HepG2 (cell line): ENCODE data around the gene ACYP2. TPM values are rescaled to one million over a fixed set of nuclear protein-coding genes. Genes with fewer than 3 reads are reported as not detected.

Source experiments
- ATAC-seq: fragments of 200-7000 bp; cut with Tn5 transposase; 3 replicates; pipeline ENCODE4 v1.9.1; 2020; ENCODE audit warnings: mild to moderate bottlenecking, moderate library complexity
- BruUV-seq: library from RNA; stranded (reverse); fragments of 400-500 nt; replicated peaks from 2 replicates; lab custom pipeline; 2021; lab: Mats Ljungman, UMichigan
- CTCF ChIA-PET: fragments of 300-600 bp; formaldehyde crosslinking; extraction: SDS; loops from one replicate; lab custom pipeline; 2021; ENCODE audit warnings: low total read pairs, inconsistent platforms, low intra/inter-chr PET ratio; lab: Yijun Ruan, JAX
- POLR2A ChIA-PET: fragments of 350-600 bp; sonication (Branson Sonifier 250); formaldehyde crosslinking; loops from one replicate; lab custom pipeline; 2020; ENCODE audit warnings: antibody characterized with exemption, inconsistent platforms; lab: Yijun Ruan, JAX
- DNase-seq: peaks from one replicate; pipeline ENCODE4 v3.0.0-alpha.2; 2015; ENCODE audit warnings: low spot score
- FAIRE-seq: peaks from 3 replicates; lab custom pipeline; 2011; peaks lifted over from hg19 to GRCh38; lab: Jason Lieb, UNC
- H2AFZ ChIP-seq: one replicate; pipeline ENCODE4 v1.6.1; 2011; ENCODE audit warnings: low read length, inconsistent platforms
- H3K27ac ChIP-seq: fragments of 300-600 bp; 3 replicates; pipeline ENCODE4 v1.8.0; 2011; ENCODE audit warnings: mixed run types, mild to moderate bottlenecking, mixed read lengths, low read length, inconsistent platforms; ENCODE audit not compliant: insufficient read depth; ENCODE audit errors: extremely low read length
- H3K27me3 ChIP-seq, 2 experiments: fragments of 200-600 bp in 1 of 2; 2 replicates in 1 of 2; 3 replicates in 1 of 2; pipeline versions ENCODE4 v1.6.0 to v1.8.0; 2011; ENCODE audit warnings: low read length in 2 of 2, mild to moderate bottlenecking in 2 of 2, moderate library complexity in 2 of 2, inconsistent platforms in 1 of 2; ENCODE audit not compliant: insufficient read depth in 2 of 2, control insufficient read depth in 1 of 2
- H3K36me3 ChIP-seq, 2 experiments: fragments of 200-600 bp in 1 of 2; replicated peaks in 1 of 2; 2 replicates in 1 of 2; 3 replicates in 1 of 2; pipeline versions ENCODE4 v1.5.1 to v1.8.0; 2011; ENCODE audit warnings: low read length in 2 of 2, inconsistent platforms in 1 of 2; ENCODE audit not compliant: insufficient read depth in 2 of 2, control insufficient read depth in 1 of 2
- H3K4me1 ChIP-seq: 2 replicates; pipeline ENCODE4 v1.5.1; 2012; ENCODE audit warnings: low read length, inconsistent platforms; ENCODE audit not compliant: insufficient read depth
- H3K4me2 ChIP-seq: 2 replicates; pipeline ENCODE4 v1.6.0; 2011; ENCODE audit warnings: low read depth, low read length, inconsistent platforms
- H3K4me3 ChIP-seq, 3 experiments: fragments of 200-600 bp in 1 of 3; sonication (generic), shearing (Covaris generic) in 1 of 3; replicated peaks in 1 of 3; 2 replicates each; pipeline ENCODE4 v1.5.1; 2011 to 2016; ENCODE audit warnings: low read length in 3 of 3, inconsistent platforms in 2 of 3, low read depth in 2 of 3, mild to moderate bottlenecking in 2 of 3, control low read depth in 1 of 3, mixed read lengths in 1 of 3; ENCODE audit not compliant: insufficient read depth in 1 of 3
- H3K79me2 ChIP-seq: one replicate; pipeline ENCODE4 v1.6.1; 2011; ENCODE audit warnings: low read length, inconsistent platforms; ENCODE audit not compliant: insufficient read depth
- H3K9ac ChIP-seq: 2 replicates; pipeline ENCODE4 v1.6.0; 2011; ENCODE audit warnings: mild to moderate bottlenecking, low read depth, low read length, inconsistent platforms; ENCODE audit not compliant: insufficient read depth
- H3K9me3 ChIP-seq: 2 replicates; pipeline ENCODE4 v1.5.1; 2012; ENCODE audit warnings: mild to moderate bottlenecking, low read length
- H4K20me1 ChIP-seq: 2 replicates; pipeline ENCODE4 v1.6.0; 2011; ENCODE audit warnings: inconsistent platforms, mild to moderate bottlenecking, low read length, moderate library complexity; ENCODE audit not compliant: insufficient read depth
- DNMT3B ChIP-seq: conservative IDR thresholded peaks from 2 replicates; pipeline ENCODE4 v1.6.1; 2016; ENCODE audit warnings: missing biosample characterization, control low read depth
- GFI1 ChIP-seq: sonication (generic); formaldehyde crosslinking; IDR thresholded peaks from 2 replicates; pipeline ENCODE4 v1.5.0; 2020; ENCODE audit warnings: missing genetic modification reagents, mild to moderate bottlenecking, borderline replicate concordance
- MATR3 ChIP-seq: sonication (generic); formaldehyde crosslinking; IDR thresholded peaks from 2 replicates; pipeline ENCODE4 v1.4.0; 2020; ENCODE audit warnings: missing genetic modification reagents
- MED8 ChIP-seq: sonication (generic); formaldehyde crosslinking; IDR thresholded peaks from 2 replicates; pipeline ENCODE4 v1.8.1; 2023; ENCODE audit warnings: mild to moderate bottlenecking, missing genetic modification reagents; ENCODE audit not compliant: insufficient replicate concordance
- SMYD3 ChIP-seq: sonication (generic); formaldehyde crosslinking; IDR thresholded peaks from 2 replicates; pipeline ENCODE4 v1.8.1; 2023; ENCODE audit warnings: mild to moderate bottlenecking, missing genetic modification reagents
- TMF1 ChIP-seq: sonication (generic); formaldehyde crosslinking; IDR thresholded peaks from 2 replicates; pipeline ENCODE4 v1.8.1; 2022; ENCODE audit warnings: low read depth, missing genetic modification reagents
- ZNF790 ChIP-seq: sonication (generic); formaldehyde crosslinking; IDR thresholded peaks from 2 replicates; pipeline ENCODE4 v1.8.0; 2022; ENCODE audit warnings: missing genetic modification reagents, mild to moderate bottlenecking, borderline replicate concordance
- ZNF879 ChIP-seq: sonication (generic); formaldehyde crosslinking; IDR thresholded peaks from 2 replicates; pipeline ENCODE4 v1.8.1; 2023; ENCODE audit warnings: missing genetic modification reagents
- WGBS: methylation state at CpG from one replicate; pipeline ENCODE4 v1.1.6; 2017; ENCODE audit warnings: low lambda C conversion rate; 5-methylcytosine and 5-hydroxymethylcytosine counted together
- in situ Hi-C: cut with HindIII; loops from 2 replicates; pipeline ENCODE4 v1.10.0; 2017; ENCODE audit warnings: low pct_unique_long_range_greater_than_20kb; ENCODE audit not compliant: extremely low pct_ligation_motif_present
- intact Hi-C: fragments of 100-400 bp; cut with micrococcal nuclease; formaldehyde crosslinking; loops from one replicate; pipeline ENCODE4 v1.10.0; 2022; ENCODE audit not compliant: unreplicated experiment
- polyA plus RNA-seq, 8 experiments: library from polyadenylated mRNA; depleted of rRNA in 3 of 8; stranded (reverse) in 7 of 8; unstranded in 1 of 8; fragments of >200 nt; fragmentation: Illumina TruSeq in 4 of 8; extraction: Trizol in 4 of 8; gene quantifications; 2 replicates each; pipeline versions ENCODE4 v1.2.1 to v1.2.3, GENCODE V29; 2011 to 2016; ENCODE audit warnings: low read depth in 4 of 8, missing spikeins in 1 of 8, mixed read lengths in 1 of 8; ENCODE audit not compliant: insufficient read depth in 1 of 8
- total RNA-seq, 5 experiments: library from RNA; depleted of rRNA; stranded (reverse); fragments of >200 nt; fragmentation: Illumina TruSeq; extraction: Trizol; gene quantifications; 2 replicates each; pipeline ENCODE4 v1.2.3, GENCODE V29; 2016; ENCODE audit warnings: low read depth in 1 of 5
- TF ChIP-seq, protein P1 (sequence below): fragments of 450-650 bp; IDR thresholded peaks from 2 replicates; pipeline ENCODE4 v1.6.1; 2016
- TF ChIP-seq, protein P2 (sequence below): sonication (generic); formaldehyde crosslinking; IDR thresholded peaks from 2 replicates; pipeline ENCODE4 v1.5.1; 2020; ENCODE audit warnings: missing genetic modification reagents, mild to moderate bottlenecking, borderline replicate concordance
- TF ChIP-seq, protein P3 (sequence below): sonication (generic); formaldehyde crosslinking; conservative IDR thresholded peaks from 2 replicates; pipeline ENCODE4 v1.8.0; 2022; ENCODE audit warnings: mild to moderate bottlenecking, moderate library complexity, missing genetic modification reagents
- TF ChIP-seq, protein P4 (sequence below): sonication (generic); formaldehyde crosslinking; IDR thresholded peaks from 2 replicates; pipeline ENCODE4 v1.4.0; 2020; ENCODE audit warnings: mild to moderate bottlenecking, missing genetic modification reagents, borderline replicate concordance
- TF ChIP-seq, protein P5 (sequence below): sonication (generic); formaldehyde crosslinking; IDR thresholded peaks from 2 replicates; pipeline ENCODE4 v1.4.0; 2020; ENCODE audit warnings: mild to moderate bottlenecking, missing genetic modification reagents

ACYP2 gene
- total and polyA plus RNA-seq, 2 of the 13 experiments (the other 11 are each of a cell fraction or from before 2014, with no cell fraction given), result 12.3 to 12.7 TPM

DNA sequence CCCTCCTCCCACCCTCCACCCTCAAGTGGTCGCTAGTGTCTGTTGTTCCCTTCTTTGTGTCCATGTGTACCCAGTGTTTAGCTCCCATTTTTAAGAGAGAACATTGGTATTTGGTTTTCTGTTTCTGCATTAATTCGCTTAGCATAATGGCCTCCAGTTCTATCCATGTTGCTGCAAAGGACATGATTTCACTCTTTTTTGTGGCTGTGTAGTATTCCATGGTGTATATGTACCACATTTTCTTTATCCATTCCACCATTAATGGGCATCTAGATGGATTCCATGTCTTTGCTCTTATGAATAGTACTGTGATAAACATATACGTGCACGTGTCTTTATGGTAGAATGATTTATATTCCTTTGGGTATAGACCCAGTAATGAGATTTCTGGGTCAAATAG is 97.7 kb downstream of the ACYP2 start (continued):
- TF ChIP-seq, protein P1, sequence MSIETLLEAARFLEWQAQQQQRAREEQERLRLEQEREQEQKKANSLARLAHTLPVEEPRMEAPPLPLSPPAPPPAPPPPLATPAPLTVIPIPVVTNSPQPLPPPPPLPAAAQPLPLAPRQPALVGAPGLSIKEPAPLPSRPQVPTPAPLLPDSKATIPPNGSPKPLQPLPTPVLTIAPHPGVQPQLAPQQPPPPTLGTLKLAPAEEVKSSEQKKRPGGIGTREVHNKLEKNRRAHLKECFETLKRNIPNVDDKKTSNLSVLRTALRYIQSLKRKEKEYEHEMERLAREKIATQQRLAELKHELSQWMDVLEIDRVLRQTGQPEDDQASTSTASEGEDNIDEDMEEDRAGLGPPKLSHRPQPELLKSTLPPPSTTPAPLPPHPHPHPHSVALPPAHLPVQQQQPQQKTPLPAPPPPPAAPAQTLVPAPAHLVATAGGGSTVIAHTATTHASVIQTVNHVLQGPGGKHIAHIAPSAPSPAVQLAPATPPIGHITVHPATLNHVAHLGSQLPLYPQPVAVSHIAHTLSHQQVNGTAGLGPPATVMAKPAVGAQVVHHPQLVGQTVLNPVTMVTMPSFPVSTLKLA, result no peak
- no peak for TF ChIP-seq ZNF879 (CRISPR knock-in tag)
- TF ChIP-seq GFI1 (CRISPR knock-in tag), result no peak
- no peak for TF ChIP-seq TMF1 (CRISPR knock-in tag)

DNA sequence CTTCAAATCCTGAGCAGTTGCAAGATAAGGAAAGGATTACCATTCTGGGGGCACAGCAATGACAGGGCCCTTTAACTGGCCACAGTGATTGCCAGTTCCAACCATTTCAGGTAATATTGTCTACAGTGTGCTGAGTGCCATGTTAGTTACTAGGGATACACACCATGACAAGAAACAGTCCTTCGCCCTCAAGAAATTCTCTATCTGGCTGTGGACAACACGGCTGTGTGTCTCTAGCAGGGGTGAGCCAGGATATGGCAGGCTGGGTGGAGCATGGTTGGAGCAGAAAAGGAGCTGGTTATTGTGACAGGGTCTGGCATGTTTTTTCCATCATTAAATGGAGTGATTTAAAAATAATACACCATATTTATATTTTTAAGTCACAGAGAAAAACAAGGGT is 109.6 kb downstream of the ACYP2 start:
- Histone ChIP-seq H3K27me3 (no peaks in the 10 kb centered on the region), H3K4me3 (no peak overlapping the region), H4K20me1 (no peaks in the 10 kb centered on the region), H3K9ac (no peak overlapping the region), H3K36me3 (no peaks in the 10 kb centered on the region), H3K4me2 (no peak overlapping the region), H3K9me3 (no peaks in the 10 kb centered on the region), H3K27ac (no peak overlapping the region), H2AFZ (no peak overlapping the region), H3K4me1 (peaks cover 42% of the 10 kb centered on the region), H3K79me2 (no peaks in the 10 kb centered on the region)
- in situ Hi-C loops, result no loop called here
- FAIRE-seq, result no peak
- WGBS, result 95% methylated on average over 2 of the region's 2 CpGs
- no peak for ATAC-seq
- ChIA-PET CTCF (no interaction called here), POLR2A (no interaction called here)
- no peak for DNase-seq
- intact Hi-C loops, result no loop called here
- no TSS peak for BruUV-seq
- TF ChIP-seq, protein P2, sequence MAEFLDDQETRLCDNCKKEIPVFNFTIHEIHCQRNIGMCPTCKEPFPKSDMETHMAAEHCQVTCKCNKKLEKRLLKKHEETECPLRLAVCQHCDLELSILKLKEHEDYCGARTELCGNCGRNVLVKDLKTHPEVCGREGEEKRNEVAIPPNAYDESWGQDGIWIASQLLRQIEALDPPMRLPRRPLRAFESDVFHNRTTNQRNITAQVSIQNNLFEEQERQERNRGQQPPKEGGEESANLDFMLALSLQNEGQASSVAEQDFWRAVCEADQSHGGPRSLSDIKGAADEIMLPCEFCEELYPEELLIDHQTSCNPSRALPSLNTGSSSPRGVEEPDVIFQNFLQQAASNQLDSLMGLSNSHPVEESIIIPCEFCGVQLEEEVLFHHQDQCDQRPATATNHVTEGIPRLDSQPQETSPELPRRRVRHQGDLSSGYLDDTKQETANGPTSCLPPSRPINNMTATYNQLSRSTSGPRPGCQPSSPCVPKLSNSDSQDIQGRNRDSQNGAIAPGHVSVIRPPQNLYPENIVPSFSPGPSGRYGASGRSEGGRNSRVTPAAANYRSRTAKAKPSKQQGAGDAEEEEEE (CRISPR knock-in tag), result no peak
- TF ChIP-seq, protein P3, sequence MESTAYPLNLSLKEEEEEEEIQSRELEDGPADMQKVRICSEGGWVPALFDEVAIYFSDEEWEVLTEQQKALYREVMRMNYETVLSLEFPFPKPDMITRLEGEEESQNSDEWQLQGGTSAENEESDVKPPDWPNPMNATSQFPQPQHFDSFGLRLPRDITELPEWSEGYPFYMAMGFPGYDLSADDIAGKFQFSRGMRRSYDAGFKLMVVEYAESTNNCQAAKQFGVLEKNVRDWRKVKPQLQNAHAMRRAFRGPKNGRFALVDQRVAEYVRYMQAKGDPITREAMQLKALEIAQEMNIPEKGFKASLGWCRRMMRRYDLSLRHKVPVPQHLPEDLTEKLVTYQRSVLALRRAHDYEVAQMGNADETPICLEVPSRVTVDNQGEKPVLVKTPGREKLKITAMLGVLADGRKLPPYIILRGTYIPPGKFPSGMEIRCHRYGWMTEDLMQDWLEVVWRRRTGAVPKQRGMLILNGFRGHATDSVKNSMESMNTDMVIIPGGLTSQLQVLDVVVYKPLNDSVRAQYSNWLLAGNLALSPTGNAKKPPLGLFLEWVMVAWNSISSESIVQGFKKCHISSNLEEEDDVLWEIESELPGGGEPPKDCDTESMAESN (CRISPR knock-in tag), result no peak
- TF ChIP-seq, protein P4, sequence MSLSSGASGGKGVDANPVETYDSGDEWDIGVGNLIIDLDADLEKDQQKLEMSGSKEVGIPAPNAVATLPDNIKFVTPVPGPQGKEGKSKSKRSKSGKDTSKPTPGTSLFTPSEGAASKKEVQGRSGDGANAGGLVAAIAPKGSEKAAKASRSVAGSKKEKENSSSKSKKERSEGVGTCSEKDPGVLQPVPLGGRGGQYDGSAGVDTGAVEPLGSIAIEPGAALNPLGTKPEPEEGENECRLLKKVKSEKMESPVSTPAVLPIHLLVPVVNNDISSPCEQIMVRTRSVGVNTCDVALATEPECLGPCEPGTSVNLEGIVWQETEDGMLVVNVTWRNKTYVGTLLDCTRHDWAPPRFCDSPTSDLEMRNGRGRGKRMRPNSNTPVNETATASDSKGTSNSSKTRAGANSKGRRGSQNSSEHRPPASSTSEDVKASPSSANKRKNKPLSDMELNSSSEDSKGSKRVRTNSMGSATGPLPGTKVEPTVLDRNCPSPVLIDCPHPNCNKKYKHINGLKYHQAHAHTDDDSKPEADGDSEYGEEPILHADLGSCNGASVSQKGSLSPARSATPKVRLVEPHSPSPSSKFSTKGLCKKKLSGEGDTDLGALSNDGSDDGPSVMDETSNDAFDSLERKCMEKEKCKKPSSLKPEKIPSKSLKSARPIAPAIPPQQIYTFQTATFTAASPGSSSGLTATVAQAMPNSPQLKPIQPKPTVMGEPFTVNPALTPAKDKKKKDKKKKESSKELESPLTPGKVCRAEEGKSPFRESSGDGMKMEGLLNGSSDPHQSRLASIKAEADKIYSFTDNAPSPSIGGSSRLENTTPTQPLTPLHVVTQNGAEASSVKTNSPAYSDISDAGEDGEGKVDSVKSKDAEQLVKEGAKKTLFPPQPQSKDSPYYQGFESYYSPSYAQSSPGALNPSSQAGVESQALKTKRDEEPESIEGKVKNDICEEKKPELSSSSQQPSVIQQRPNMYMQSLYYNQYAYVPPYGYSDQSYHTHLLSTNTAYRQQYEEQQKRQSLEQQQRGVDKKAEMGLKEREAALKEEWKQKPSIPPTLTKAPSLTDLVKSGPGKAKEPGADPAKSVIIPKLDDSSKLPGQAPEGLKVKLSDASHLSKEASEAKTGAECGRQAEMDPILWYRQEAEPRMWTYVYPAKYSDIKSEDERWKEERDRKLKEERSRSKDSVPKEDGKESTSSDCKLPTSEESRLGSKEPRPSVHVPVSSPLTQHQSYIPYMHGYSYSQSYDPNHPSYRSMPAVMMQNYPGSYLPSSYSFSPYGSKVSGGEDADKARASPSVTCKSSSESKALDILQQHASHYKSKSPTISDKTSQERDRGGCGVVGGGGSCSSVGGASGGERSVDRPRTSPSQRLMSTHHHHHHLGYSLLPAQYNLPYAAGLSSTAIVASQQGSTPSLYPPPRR (CRISPR knock-in tag), result no peak
- TF ChIP-seq SMYD3 (CRISPR knock-in tag) (no peak), MATR3 (CRISPR knock-in tag) (no peak), DNMT3B (no peak), ZNF790 (CRISPR knock-in tag) (no peak), MED8 (CRISPR knock-in tag) (no peak)
- TF ChIP-seq, protein P5, sequence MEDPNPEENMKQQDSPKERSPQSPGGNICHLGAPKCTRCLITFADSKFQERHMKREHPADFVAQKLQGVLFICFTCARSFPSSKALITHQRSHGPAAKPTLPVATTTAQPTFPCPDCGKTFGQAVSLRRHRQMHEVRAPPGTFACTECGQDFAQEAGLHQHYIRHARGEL, result no peak
